ENCODE measurements around the gene FCRL4.
A peak's percentile ranks its signal among the peaks of the same experiment; 100 is the strongest.

The FCRL4 gene

DNA sequence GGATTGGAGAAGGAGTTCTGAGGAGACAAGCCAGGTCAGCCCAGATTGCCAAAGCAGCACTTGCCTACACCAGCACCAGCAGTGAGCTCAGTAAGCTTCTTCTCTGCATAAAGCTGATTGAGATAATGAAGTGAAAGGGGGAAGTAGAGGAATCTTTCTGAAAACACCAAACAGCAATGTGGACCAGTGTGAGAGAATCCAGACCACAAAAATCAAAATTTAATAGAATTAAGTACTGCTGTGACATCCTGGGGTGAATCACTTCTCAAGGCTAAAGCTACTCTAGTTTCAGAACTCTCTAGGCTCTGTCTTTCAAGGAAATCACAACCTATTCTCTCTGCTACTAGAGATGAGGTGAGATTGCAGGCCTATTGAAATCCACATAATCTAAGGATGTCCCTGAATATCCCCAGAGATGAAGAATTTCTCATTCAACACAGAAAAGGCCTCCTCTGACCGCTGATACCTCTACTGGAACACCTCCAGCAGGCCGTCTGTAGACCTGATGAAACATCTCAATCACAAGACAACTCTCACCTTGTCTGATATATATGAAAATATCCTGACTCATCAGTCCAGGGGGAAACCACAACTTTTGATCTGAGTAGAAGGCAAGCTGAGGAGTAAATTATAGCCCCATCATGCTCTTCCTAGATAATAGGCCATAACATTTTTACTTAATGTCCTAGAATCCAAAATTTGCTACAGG lies at the start of gene FCRL4:
FCRL4 (minus strand) TSS at position 127 of the 709 bp plus-strand sequence. CDS start 141 bp downstream, outside the sequence.
- no peak for DNase-seq (ENCODE audit: low read depth)

GRCh38 chr1:157646144-157646543 lies 48.3 kb upstream of the FCRL4 start:
- DNase-seq (ENCODE audit: low read depth) = no peak

GRCh38 chr1:157641177-157641576 lies 43.3 kb upstream of the FCRL4 start:
- DNase-seq (ENCODE audit: low read depth) = no peak

- no peak for DNase-seq (ENCODE audit: low read depth)
These were observed 41.9 kb upstream of the FCRL4 start for GRCh38 chr1:157639800-157640199.

- no peak for DNase-seq (ENCODE audit: low read depth)
These were observed 30.9 kb upstream of the FCRL4 start for GRCh38 chr1:157628773-157629172.

DNA sequence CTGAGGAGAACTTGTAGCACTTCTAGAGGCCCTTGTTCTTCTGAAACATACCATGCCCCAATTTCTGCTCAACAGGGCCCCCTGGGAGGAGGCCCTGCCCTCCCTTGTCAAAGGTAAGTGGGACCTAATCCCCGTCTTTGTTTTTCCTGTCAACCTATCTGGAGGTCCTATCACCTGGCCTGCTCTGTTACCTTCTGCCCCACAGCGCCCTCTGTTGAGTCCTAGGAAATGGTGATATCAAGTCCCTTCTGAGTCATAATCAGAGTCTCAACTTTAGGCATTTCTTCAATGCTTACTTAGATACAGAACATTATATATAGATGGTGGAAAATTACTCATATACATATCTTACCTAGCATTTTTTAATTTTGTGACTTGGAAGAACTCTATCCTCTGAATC lies 28.2 kb upstream of the FCRL4 start:
- no peak for DNase-seq (ENCODE audit: low read depth)

- DNase-seq (ENCODE audit: low read depth) = no peak
These were observed 26.6 kb upstream of the FCRL4 start for GRCh38 chr1:157624471-157624870.

DNA sequence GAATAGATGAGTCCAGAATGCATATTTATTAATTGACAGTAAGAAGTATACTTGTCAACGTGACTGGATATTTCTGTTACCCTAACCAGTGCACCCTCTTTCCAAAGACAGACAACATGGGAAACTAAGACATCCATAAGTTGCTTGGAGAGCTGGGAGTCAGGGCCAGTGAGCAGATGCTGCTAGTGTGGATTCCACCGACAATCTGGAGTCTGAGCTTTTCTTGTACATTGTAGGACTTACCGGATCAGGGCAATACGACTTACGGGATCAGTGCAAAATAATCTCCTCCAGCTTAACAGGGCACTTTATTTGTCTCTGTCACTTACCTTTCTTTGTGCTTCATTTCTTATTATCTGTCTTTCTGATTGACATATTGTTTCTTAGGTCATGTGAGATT lies 24.6 kb upstream of the FCRL4 start:
- no peak for DNase-seq (ENCODE audit: low read depth)

DNA sequence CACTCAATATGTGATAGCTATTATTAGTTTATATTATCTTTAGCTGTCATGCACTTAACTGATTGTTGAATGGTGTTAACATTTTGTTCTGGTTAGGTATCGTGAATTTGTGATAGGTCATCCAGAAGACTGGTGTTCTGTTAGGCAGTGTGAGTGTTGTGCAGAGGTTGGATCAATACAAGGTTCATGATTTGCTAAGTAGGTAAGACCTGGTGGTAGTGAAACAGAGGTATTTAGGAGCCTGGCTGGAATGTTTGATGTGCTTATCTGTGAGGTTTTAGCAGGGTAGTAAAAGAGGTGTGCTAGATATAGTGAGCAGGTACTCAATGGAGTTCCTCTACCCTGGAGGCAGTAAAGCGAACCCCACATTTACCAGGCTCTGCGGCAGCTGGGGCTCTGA lies 20.3 kb upstream of the FCRL4 start:
- no peak for DNase-seq (ENCODE audit: low read depth)

DNA sequence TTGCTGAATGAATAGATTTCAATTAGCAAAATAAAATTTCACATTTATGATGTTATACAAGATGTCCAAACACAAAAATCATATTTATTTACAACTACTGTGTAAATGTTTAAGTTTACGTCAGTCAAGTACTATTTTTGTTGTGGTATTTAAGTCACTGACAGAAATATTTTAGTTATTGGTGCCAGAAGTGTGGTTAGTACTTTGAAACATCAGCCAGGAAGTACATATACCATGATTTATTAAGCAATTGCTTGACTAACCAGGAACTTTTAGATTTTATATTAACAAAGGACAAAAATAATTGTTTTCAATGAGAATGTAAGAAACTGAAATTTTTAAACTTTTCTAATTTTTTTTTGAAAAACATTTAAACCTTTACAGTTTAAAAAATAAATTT lies 2.4 kb upstream of the FCRL4 start:
- DNase-seq (ENCODE audit: low read depth) = no peak

- DNase-seq (ENCODE audit: low read depth) = no peak
These were observed 1.5 kb downstream of the FCRL4 start for GRCh38 chr1:157596384-157596783.

GRCh38 chr1:157595356-157595755 lies 2.5 kb downstream of the FCRL4 start:
- no peak for DNase-seq (ENCODE audit: low read depth)

- no peak for DNase-seq (ENCODE audit: low read depth)
These were observed 11.9 kb downstream of the FCRL4 start for GRCh38 chr1:157585984-157586383.

DNA sequence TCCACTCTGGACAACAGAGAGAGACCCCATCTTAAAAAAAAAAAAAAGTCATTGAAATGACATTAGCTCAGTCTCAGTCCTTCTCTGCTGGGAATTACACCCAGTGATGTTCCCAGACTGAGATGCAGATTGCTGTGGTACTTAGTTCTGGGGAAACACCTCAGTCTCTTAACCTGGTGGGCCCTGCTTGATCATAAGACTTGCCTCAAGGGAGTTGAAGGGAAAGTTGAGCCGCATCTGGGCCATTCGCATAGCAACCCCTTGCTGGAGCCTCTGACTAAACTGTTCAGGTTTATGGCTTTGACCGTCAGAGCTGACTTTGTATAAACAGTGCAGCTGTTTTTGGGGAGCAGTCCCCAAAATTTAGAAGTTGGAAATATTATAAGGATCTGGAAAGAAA lies 13.4 kb downstream of the FCRL4 start:
- no peak for DNase-seq (ENCODE audit: low read depth)

GRCh38 chr1:157580828-157581210 lies 17.1 kb downstream of the FCRL4 start:
- DNase-seq (ENCODE audit: low read depth) = no peak

DNA sequence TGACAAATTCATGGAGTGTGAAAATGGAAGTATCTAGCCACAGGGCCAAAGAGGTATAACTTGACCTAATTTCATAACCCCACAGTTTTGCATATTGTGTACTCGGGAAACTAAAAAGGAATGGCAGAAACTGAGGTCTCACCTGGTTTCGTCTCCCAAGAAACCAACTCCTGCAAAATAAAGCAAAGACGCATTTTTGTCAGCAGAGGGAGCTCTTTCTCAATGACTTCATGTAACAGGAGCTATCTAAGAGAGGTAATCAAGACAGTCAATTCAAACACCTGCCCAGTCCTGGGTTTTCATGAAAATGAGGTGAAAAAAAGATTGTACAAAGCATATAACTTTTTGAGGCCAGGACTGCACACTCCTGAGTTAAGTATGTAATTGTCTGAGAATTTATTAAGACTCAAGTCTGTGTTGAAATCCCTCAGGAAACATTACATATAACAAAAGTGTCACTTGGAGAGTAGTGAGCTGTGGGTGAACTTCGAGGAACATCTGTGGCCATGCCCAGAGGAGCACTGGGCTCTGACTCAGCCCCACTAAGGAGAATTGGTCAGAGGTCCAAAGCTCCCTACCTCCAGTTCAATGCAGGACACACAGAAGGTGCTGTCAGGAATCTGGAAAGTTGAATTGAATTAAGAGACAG lies 17.6 kb downstream of the FCRL4 start:
- peak; percentile 55 for DNase-seq (ENCODE audit: low read depth)

DNA sequence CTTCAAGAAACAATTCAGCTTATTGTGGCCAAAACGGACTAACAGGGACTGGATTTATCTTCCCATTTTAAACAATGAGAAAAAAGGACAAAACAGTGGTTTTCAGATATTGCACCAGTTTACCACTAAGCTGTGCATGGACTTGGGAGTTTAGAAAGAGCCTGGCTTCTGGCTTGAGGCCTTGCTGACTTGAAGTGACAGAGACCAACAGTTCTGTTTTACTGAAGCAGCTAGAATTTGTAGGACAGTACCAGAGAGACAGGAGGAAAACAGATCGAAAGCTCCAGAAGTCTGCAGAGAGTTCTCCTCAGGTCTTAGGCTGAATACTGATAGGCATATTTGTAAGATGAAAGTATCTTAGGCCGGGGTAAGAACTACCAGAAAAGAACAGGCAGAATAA lies 20.5 kb downstream of the FCRL4 start:
- DNase-seq (ENCODE audit: low read depth) = no peak

DNA sequence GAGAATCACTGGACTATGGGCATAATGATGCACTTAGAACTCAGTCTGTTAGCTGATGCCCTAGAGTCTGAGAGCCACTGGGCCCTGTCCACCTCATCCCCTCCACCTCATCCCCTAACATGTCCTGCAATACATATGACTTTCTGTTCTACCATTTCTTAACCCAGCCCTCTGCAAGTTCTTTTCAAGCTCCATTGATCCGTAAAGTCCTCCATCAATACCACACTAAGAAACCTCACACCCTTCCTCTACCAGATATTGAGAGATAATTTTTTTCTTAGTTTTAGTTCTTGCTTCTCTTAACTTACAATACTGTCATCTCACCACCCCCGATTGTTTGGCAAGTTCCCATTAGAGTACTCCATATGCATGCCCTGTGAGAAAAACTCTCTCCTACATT lies 22.1 kb downstream of the FCRL4 start:
- no peak for DNase-seq (ENCODE audit: low read depth)

- no peak for DNase-seq (ENCODE audit: low read depth)
These were observed 23.0 kb downstream of the FCRL4 start for GRCh38 chr1:157574836-157575235.

GRCh38 chr1:157566484-157567300 lies 31.2 kb downstream of the FCRL4 start:
- DNase-seq (ENCODE audit: low read depth) = no peak

DNA sequence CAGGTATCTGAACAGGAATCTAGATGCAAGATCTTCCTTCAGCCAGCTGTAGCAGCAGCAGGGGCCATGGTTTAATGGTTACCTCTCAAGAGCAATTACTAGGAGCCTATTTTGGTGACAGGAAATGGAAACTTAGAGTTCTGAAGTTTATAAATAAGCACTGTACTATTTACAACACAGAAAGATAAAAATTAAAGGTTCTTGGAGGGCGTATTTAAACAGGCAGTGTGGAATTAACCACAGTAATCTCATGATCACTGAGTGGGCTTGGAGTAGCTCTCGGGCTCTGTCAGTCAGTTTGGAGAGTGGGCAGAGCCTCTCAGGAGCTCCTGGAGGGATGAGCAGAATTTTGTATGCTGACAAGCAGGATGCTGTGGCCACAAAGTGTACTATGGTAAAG lies 35.4 kb downstream of the FCRL4 start:
- no peak for DNase-seq (ENCODE audit: low read depth)

GRCh38 chr1:157558119-157558518 lies 39.8 kb downstream of the FCRL4 start:
- no peak for DNase-seq (ENCODE audit: low read depth)

Measured in iris pigment epithelial cell (primary cell).